Measurements from ENCODE around the gene SNAP91. TPM values are rescaled to one million over a fixed set of nuclear protein-coding genes. Genes with fewer than 3 reads are reported as not detected.
"Not testable (repeated sequence)": the region's sequence is repeated elsewhere in the genome, so short reads cannot be mapped to it uniquely, and the experiment has no call there.

Gene SNAP91
- polyA plus RNA-seq, 1 experiment: not detected

GRCh38 chr6:83636800-83637199 is 72.1 kb downstream of the SNAP91 start:
- DNase-seq (ENCODE audit: low read depth, low spot score): no peak
- Histone ChIP-seq H3K27me3 (ENCODE audit: control insufficient read depth, insufficient read depth, low read length) (no peaks in the 10 kb centered on the region), H3K4me3 (ENCODE audit: low read depth, low read length) (no peak overlapping the region), H3K27ac (ENCODE audit: low read depth, low read length) (no peak overlapping the region), H3K9me3 (ENCODE audit: control insufficient read depth, insufficient read depth, low read length) (no peaks in the 10 kb centered on the region)
- POLR2A ChIA-PET: no interaction called here
- CTCF ChIA-PET: no interaction called here
- TF ChIP-seq CTCF (IDR thresholded peaks at IDR 0.05; ENCODE audit: low read depth, low read length): no peak

GRCh38 chr6:83633609-83634008 is 75.3 kb downstream of the SNAP91 start:
- Histone ChIP-seq H3K4me3 (ENCODE audit: low read depth, low read length) (no peak overlapping the region), H3K27ac (ENCODE audit: low read depth, low read length) (no peak overlapping the region), H3K27me3 (ENCODE audit: control insufficient read depth, insufficient read depth, low read length) (no peaks in the 10 kb centered on the region), H3K9me3 (ENCODE audit: control insufficient read depth, insufficient read depth, low read length) (no peaks in the 10 kb centered on the region)
- POLR2A ChIA-PET: no interaction called here
- CTCF ChIA-PET: interaction anchor here (0.9 kb wide), 1 partner anchor 18 kb away, joined by 3 read pairs; no protein-coding TSS in a partner anchor
- no peak for DNase-seq (ENCODE audit: low read depth, low spot score)
- no peak for TF ChIP-seq CTCF (IDR thresholded peaks at IDR 0.05; ENCODE audit: low read depth, low read length)

- ChIA-PET POLR2A (no interaction called here), CTCF (interaction anchor here (0.9 kb wide), 1 partner anchor 18 kb away, joined by 3 read pairs; no protein-coding TSS in a partner anchor)
- H3K9me3 ChIP-seq (ENCODE audit: control insufficient read depth, insufficient read depth, low read length): no peaks in the 10 kb centered on the region
- H3K27me3 ChIP-seq (ENCODE audit: control insufficient read depth, insufficient read depth, low read length): no peaks in the 10 kb centered on the region
- H3K4me3 ChIP-seq (ENCODE audit: low read depth, low read length): no peak overlapping the region
- no peak for TF ChIP-seq CTCF (IDR thresholded peaks at IDR 0.05; ENCODE audit: low read depth, low read length)
- DNase-seq (ENCODE audit: low read depth, low spot score): no peak
- no peak overlapping the region for H3K27ac ChIP-seq (ENCODE audit: low read depth, low read length)
Observed at GRCh38 chr6:83633149-83633548, 75.8 kb downstream of the SNAP91 start.

- H3K4me3 ChIP-seq (ENCODE audit: low read depth, low read length); POLR2A ChIA-PET: not testable (repeated sequence)
Observed at GRCh38 chr6:83629908-83630307, 79.0 kb downstream of the SNAP91 start.

GRCh38 chr6:83615025-83615999 is 93.6 kb downstream of the SNAP91 start:
- Histone ChIP-seq H3K4me3 (ENCODE audit: low read depth, low read length) (no peak overlapping the region), H3K27me3 (ENCODE audit: control insufficient read depth, insufficient read depth, low read length) (no peaks in the 10 kb centered on the region), H3K27ac (ENCODE audit: low read depth, low read length) (no peak overlapping the region), H3K9me3 (ENCODE audit: control insufficient read depth, insufficient read depth, low read length) (no peaks in the 10 kb centered on the region)
- peak; percentile 68 for TF ChIP-seq CTCF (IDR thresholded peaks at IDR 0.05; ENCODE audit: low read depth, low read length)
- POLR2A ChIA-PET: interaction anchor here (0.6 kb wide), 1 partner anchor 608 kb away, joined by 3 read pairs; no protein-coding TSS in a partner anchor
- DNase-seq (ENCODE audit: low read depth, low spot score): peak; percentile 1
- CTCF ChIA-PET: interaction anchor here (0.6 to 2.5 kb wide), 47 partner anchors 8 to 1710 kb away, joined by 3 to 56 read pairs (median 5); partner anchors contain the start of gene CEP162

More at GRCh38 chr6:83629908-83630307, 79.0 kb downstream of the SNAP91 start:
- H3K9me3 ChIP-seq (ENCODE audit: control insufficient read depth, insufficient read depth, low read length); DNase-seq (ENCODE audit: low read depth, low spot score); CTCF ChIA-PET; H3K27me3 ChIP-seq (ENCODE audit: control insufficient read depth, insufficient read depth, low read length); H3K27ac ChIP-seq (ENCODE audit: low read depth, low read length): not testable (repeated sequence)

All from AG04450 (cell line).